ENCODE results near the gene NIT1. TPM values are rescaled to one million over a fixed set of nuclear protein-coding genes. Genes with fewer than 3 reads are reported as not detected.
A peak's percentile ranks its signal among the peaks of the same experiment; 100 is the strongest.

NIT1 gene
- total and polyA plus RNA-seq, 9 of the 15 experiments (the other 6 are each of a cell fraction or from before 2014, with no cell fraction given): 18.4 to 76.0 (median 33.7) TPM

- peak; percentile 18; the same call in 1 of the 2 replicates for TF ChIP-seq MTA1 (IDR thresholded peaks at IDR 0.05; ENCODE audit: borderline replicate concordance)
- TF ChIP-seq KLF13 (tag; IDR thresholded peaks at IDR 0.05; ENCODE audit: borderline replicate concordance, low read depth): no peak
- no peak for TF ChIP-seq GATAD2A (IDR thresholded peaks at IDR 0.05)
- TF ChIP-seq IFI16 (CRISPR knock-in tag; IDR thresholded peaks at IDR 0.05): no peak
- 0 out of 4 replicates have a peak, but pooled peaks of 1 of the 2 experiments have one; percentile 32 for TF ChIP-seq ZNF639 (CRISPR knock-in tag; conservative IDR thresholded peaks at IDR 0.05 in 1 of 2, IDR thresholded peaks at IDR 0.05 in 1 of 2)
- no peak for TF ChIP-seq ZNF146 (CRISPR knock-in tag; IDR thresholded peaks at IDR 0.05; ENCODE audit: unreplicated experiment)
- no peak for TF ChIP-seq HIVEP1 (CRISPR knock-in tag; IDR thresholded peaks at IDR 0.05)
- TF ChIP-seq POLR2A (conservative IDR thresholded peaks at IDR 0.05): no peak
- no peak for TF ChIP-seq CC2D1A (IDR thresholded peaks at IDR 0.05)
- no peak for TF ChIP-seq GATAD2B (IDR thresholded peaks at IDR 0.05; ENCODE audit: borderline replicate concordance)
- TF ChIP-seq, protein P1, sequence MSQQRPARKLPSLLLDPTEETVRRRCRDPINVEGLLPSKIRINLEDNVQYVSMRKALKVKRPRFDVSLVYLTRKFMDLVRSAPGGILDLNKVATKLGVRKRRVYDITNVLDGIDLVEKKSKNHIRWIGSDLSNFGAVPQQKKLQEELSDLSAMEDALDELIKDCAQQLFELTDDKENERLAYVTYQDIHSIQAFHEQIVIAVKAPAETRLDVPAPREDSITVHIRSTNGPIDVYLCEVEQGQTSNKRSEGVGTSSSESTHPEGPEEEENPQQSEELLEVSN (IDR thresholded peaks at IDR 0.05; ENCODE audit: borderline replicate concordance in 1 of 2, extremely low read depth in 1 of 2, insufficient read depth in 1 of 2, insufficient read length in 1 of 2, low read depth in 1 of 2, low read length in 1 of 2, poor library complexity in 1 of 2, severe bottlenecking in 1 of 2): no peak
- no peak for TF ChIP-seq KHSRP (IDR thresholded peaks at IDR 0.05)
- TF ChIP-seq XRCC4 (IDR thresholded peaks at IDR 0.05; ENCODE audit: extremely low read depth, insufficient read depth, insufficient read length): no peak
- TF ChIP-seq, protein P2, sequence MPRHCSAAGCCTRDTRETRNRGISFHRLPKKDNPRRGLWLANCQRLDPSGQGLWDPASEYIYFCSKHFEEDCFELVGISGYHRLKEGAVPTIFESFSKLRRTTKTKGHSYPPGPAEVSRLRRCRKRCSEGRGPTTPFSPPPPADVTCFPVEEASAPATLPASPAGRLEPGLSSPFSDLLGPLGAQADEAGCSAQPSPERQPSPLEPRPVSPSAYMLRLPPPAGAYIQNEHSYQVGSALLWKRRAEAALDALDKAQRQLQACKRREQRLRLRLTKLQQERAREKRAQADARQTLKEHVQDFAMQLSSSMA (CRISPR knock-in tag; IDR thresholded peaks at IDR 0.05): no peak
- TF ChIP-seq KDM5B (IDR thresholded peaks at IDR 0.05; ENCODE audit: insufficient replicate concordance, low read depth, low read length): no peak
- peak; percentile 2 for TF ChIP-seq ZFP36 (IDR thresholded peaks at IDR 0.05; ENCODE audit: low read depth, low read length, partially characterized antibody)
- no peak; the same call in 1 of the 2 replicates for TF ChIP-seq NR2C2 (CRISPR knock-in tag; IDR thresholded peaks at IDR 0.05)
- peak; percentile 40; the same call in 1 of the 2 replicates for TF ChIP-seq NR2C2 (tag; IDR thresholded peaks at IDR 0.05)
- TF ChIP-seq MXD1 (CRISPR knock-in tag; IDR thresholded peaks at IDR 0.05; ENCODE audit: borderline replicate concordance, poor library complexity, severe bottlenecking): no peak
- TF ChIP-seq NEUROD1 (IDR thresholded peaks at IDR 0.05; ENCODE audit: borderline replicate concordance, low read depth, low read length, partially characterized antibody): no peak
- no peak for TF ChIP-seq CHD4 (IDR thresholded peaks at IDR 0.05; ENCODE audit: insufficient read depth, insufficient replicate concordance, low read depth, low read length, poor library complexity, severe bottlenecking)
- TF ChIP-seq SETDB1 (IDR thresholded peaks at IDR 0.05; ENCODE audit: low read length): no peak
- TF ChIP-seq RBM34 (IDR thresholded peaks at IDR 0.05; ENCODE audit: borderline replicate concordance, insufficient read depth, low read length): no peak
Observed at GRCh38 chr1:161082996-161083747, 34.7 kb upstream of the NIT1 start (continued).

Data from K562 (cell line).